ENCODE measurements around the gene FASN.

- TF ChIP-seq SP1 (IDR thresholded peaks at IDR 0.05): no peak
- no peak for TF ChIP-seq CTBP1 (IDR thresholded peaks at IDR 0.05; ENCODE audit: borderline replicate concordance)
- TF ChIP-seq HDGF (IDR thresholded peaks at IDR 0.05; ENCODE audit: borderline replicate concordance): no peak
These were observed 19.4 kb upstream of the FASN start for GRCh38 chr17:82117139-82118090.

Measured in HEK293T (cell line).